ENCODE measurements around the gene GPRIN2.

GPRIN2 gene

DNA sequence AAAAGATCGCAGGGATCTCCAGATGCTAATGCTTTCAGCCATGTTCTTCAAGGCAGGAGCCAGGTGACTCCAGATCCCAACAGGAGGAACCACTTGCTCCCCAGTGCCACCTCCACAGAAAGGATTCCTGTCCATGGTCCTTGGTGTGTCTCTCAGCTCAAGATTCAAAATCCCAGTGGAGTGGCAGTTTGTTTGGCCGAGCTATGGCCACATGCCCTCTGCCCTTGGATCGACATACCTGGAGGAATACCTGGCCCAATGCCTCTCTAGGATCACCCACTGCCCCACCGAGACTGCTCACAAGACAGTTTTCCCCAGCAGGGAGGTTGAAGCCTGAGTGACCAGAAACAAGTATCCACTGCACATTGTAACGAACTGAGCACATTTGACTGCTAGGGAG is 3.9 kb upstream of the GPRIN2 start:
- H3K4me1 ChIP-seq = peaks cover 9% of the 10 kb centered on the region
- H3K9me3 ChIP-seq = peaks cover 11% of the 10 kb centered on the region
- H3K4me3 ChIP-seq = no peak overlapping the region
- H4K20me1 ChIP-seq = no peaks in the 10 kb centered on the region
- H3K36me3 ChIP-seq = no peaks in the 10 kb centered on the region
- no peak overlapping the region for H3K4me2 ChIP-seq
- H3K9ac ChIP-seq = no peak overlapping the region
- no peak overlapping the region for H3K27ac ChIP-seq
- no peak for TF ChIP-seq Cebpa-rat (IDR thresholded peaks at IDR 0.05)
- peaks cover 24% of the 10 kb centered on the region for H3K27me3 ChIP-seq

DNA sequence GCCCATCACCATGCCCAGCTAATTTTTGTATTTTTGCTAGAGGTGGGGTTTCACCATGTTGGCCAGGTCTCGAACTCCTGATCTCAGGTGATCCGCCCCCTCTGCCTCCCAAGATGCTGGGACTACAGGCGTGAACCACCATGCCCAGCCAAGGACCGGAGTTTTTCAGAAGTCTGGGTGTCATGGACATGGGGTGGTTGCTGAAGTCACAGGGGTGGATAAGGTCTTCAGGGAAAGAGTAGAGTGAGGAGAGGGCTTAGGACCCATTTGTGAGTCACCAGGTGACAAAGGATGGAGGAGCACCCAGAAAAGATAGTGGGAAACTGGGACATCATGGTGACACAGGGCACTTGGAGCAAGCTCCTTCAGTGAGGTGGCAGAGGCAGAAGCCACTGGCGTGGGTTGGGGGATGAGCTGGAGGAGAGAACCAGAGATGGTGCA is 2.8 kb upstream of the GPRIN2 start:
- Histone ChIP-seq H3K4me3 (no peak overlapping the region), H3K9ac (no peak overlapping the region), H3K36me3 (no peaks in the 10 kb centered on the region), H4K20me1 (no peaks in the 10 kb centered on the region), H3K4me2 (no peak overlapping the region), H3K27ac (no peak overlapping the region), H3K4me1 (peaks cover 12% of the 10 kb centered on the region), H3K27me3 (peaks cover 27% of the 10 kb centered on the region), H3K9me3 (peaks cover 11% of the 10 kb centered on the region)
- no peak for TF ChIP-seq Cebpa-rat (IDR thresholded peaks at IDR 0.05)

DNA sequence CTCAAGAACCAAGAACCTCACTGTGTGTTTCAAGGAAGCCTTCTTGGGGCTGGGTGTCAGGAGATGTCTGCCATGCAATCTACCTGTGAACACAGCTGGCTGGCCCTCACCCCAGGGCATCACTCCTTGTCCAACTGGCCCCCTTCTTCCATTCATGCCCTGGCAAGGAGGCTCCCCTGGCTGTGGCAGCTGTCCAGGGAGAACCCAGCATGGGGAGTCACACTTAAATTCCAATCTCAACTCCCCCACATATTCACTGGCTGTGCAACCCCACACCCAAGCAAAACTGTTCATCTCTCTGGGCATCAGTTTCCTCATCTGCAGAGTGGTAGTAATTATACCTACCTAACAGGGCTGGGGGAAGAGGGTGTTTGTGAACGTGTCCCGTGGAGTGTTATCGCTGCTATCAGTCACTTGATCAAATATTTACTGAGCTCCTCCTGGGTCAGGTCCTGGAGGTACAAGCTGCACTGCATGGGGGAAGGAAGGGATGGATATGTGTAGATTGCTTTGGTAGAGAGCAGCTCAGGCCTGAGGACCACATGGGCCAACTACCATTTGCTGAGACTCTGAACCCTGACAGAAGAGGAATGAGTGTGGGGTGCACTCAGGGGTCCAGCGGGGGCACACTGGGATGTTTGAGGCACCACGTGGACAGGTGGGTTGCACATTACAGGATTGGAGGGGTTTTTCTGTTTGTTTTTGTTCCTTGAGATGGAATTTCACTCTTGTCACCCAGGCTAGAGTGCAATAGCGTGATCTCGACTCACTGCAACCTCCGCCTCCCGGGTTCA is 2.1 kb upstream of the GPRIN2 start:
- H3K27ac ChIP-seq = no peak overlapping the region
- TF ChIP-seq Cebpa-rat (IDR thresholded peaks at IDR 0.05) = no peak
- no peak overlapping the region for H3K9ac ChIP-seq
- no peaks in the 10 kb centered on the region for H4K20me1 ChIP-seq
- H3K4me3 ChIP-seq = no peak overlapping the region
- H3K4me1 ChIP-seq = peaks cover 12% of the 10 kb centered on the region
- no peaks in the 10 kb centered on the region for H3K36me3 ChIP-seq
- no peak overlapping the region for H3K4me2 ChIP-seq
- H3K9me3 ChIP-seq = peaks cover 11% of the 10 kb centered on the region
- peaks cover 30% of the 10 kb centered on the region for H3K27me3 ChIP-seq

DNA sequence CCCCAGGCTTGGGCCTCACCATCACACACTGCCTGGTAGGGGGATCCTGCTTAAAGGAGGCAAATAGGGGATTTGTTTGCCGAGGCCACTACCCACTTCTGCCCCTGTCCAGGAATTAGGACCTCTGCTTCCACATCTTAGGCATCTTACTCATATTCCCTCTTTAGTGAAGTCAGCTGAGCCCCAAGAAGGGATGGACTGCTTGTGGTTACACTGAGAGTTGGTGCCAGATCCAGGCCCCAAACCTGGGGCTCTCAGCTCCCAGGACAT is 1.6 kb upstream of the GPRIN2 start:
- Histone ChIP-seq H3K27ac (no peak overlapping the region), H3K27me3 (peaks cover 30% of the 10 kb centered on the region), H3K4me2 (no peak overlapping the region), H3K4me1 (peaks cover 12% of the 10 kb centered on the region), H4K20me1 (no peaks in the 10 kb centered on the region), H3K4me3 (no peak overlapping the region), H3K9ac (no peak overlapping the region), H3K9me3 (peaks cover 11% of the 10 kb centered on the region), H3K36me3 (no peaks in the 10 kb centered on the region)
- TF ChIP-seq Cebpa-rat (IDR thresholded peaks at IDR 0.05) = no peak

DNA sequence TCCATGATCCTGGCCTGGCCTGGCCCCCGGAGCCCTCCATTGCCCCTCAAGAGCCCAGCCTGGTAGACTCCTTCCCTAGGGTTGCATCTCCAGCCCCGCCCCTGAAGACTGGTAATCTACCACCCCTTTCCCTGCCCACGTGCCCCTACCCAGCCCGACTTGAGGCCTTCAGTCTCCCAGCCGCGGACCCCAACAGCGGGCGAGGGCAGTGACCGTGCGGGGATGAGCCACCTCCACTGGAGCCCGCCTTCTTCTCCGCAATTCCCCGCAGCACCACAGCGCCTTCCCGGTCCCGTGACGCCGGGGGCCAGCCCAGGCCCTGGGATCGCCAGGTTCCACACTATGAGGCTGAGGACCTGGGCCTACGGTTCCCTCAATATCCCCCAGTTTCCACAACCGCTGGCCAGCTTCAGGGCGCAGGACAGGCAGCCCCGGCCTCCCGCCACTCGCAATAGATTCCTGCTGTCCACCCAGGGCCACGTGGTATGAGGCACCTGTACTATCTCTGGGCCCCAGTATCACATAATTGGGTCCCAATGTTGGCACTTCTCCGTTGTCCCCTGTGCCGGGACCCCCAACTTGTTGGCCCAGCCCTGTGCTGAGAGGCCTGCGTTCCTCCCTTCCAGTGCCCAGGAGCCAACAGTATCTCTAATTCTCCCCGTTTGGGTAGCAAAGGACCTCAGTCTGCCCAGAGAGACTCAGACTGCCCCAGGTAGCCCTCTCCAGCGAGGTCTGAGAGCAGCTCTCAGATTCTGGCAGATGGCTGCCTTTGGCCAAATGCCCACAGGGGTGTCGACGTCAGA is 1.1 kb upstream of the GPRIN2 start:
- Histone ChIP-seq H4K20me1 (no peaks in the 10 kb centered on the region), H3K36me3 (no peaks in the 10 kb centered on the region), H3K9me3 (peaks cover 11% of the 10 kb centered on the region), H3K4me1 (peaks cover 12% of the 10 kb centered on the region), H3K4me3 (no peak overlapping the region), H3K27me3 (peaks cover 30% of the 10 kb centered on the region), H3K4me2 (no peak overlapping the region), H3K27ac (no peak overlapping the region), H3K9ac (no peak overlapping the region)
- no peak for TF ChIP-seq Cebpa-rat (IDR thresholded peaks at IDR 0.05)

DNA sequence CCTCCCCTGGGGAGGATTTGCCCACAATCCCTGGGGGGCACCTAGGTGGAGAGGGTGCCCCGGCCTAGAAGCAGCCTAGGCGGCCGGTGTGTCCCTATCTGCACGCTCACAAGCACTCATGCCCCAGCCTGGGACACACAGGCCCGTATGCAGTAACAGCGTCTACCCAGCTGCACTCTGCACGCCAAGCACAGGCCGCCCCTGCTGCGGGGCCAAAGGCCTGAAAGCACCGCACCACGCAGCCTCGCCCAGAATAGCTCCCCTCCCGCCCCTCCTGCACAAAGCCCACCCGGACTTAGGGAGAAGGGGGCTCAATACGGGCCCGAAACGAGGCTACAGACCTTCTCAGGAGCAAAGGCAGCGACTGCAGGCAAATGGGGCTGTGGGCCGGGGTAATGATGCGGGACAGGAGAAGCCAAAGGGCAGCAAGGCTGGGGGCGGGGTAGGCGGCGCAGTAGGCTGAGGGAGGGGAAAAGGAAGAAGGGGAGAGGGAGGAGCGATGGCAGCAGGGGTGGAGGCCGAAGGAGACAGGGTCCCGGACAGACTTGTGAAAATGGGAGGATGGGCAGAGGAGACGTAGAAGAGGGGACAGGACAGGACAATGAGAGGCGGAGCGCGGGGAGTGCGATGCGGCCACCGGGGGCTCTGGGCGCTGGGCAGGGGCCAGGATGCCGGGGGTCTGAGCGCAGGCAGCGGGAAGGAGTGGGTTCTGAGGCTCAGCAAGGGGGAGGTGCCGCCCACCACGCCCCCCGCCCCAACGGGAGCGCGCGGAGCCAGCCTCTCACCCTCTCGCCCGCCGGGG is 544 bp downstream of the GPRIN2 start:
- Histone ChIP-seq H3K36me3 (no peaks in the 10 kb centered on the region), H3K4me1 (peaks cover 12% of the 10 kb centered on the region), H3K9me3 (peaks cover 11% of the 10 kb centered on the region), H3K4me2 (peak overlapping the region; percentile 56), H3K4me3 (no peak overlapping the region), H3K27ac (no peak overlapping the region), H3K27me3 (peaks cover 30% of the 10 kb centered on the region), H3K9ac (0 out of 2 replicates have a peak overlapping the region, but pooled peaks have one; percentile 3), H4K20me1 (no peaks in the 10 kb centered on the region)
- TF ChIP-seq Cebpa-rat (IDR thresholded peaks at IDR 0.05) = no peak

DNA sequence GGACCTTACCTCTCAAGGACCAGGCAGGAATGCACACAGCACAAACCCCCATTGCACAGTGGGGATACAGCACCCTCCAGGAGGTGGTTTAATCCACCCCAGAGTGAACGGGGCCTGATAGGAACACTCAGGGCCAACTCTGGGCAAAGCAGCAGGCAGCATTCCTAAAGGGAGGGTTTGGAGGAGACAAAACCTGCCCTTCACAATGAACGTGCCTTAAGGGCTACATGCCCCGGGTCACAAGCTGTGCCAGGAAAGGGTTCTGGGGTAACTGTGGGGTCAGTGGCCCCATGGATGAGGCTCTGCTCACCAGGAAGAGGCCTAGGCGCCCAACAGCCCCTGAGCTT is 1.1 kb downstream of the GPRIN2 start:
- H3K4me1 ChIP-seq = peaks cover 12% of the 10 kb centered on the region

DNA sequence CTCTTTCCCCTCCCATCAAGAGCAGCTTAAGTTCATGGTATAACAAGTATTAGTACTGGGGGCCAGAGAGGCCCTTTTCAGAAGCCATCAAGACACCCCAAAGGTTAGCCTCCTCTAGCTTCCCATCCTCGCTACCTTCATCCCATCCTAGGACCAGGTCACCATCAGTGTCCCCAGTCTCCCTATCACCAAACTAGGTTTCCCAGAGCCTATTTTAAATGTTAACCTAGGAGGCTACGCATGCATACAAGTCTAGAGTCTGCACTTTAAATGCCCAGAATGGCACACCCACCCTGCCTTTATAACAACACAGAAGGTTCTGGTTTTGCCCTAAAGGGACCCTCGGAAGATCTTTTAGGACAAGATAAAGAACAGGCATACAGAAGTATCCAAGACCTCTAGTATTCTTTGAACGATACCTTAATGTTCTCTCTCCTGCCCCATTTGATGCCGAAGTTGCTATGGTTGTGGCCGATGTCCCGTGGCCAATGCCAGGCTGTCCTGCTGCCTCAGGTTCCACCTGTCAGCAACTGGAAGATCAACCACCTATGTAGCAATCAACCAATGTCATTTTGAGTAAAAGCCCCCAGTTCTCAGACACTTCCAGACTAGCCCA is 2.2 kb downstream of the GPRIN2 start:
- no peak overlapping the region for H3K9ac ChIP-seq
- no peak for TF ChIP-seq Cebpa-rat (IDR thresholded peaks at IDR 0.05)
- H3K4me2 ChIP-seq = no peak overlapping the region
- H4K20me1 ChIP-seq = no peaks in the 10 kb centered on the region
- H3K27ac ChIP-seq = no peak overlapping the region
- no peak overlapping the region for H3K4me3 ChIP-seq
- H3K27me3 ChIP-seq = peaks cover 30% of the 10 kb centered on the region
- no peaks in the 10 kb centered on the region for H3K36me3 ChIP-seq
- peaks cover 11% of the 10 kb centered on the region for H3K9me3 ChIP-seq
- peaks cover 12% of the 10 kb centered on the region for H3K4me1 ChIP-seq

More for the DNA sequence above, 1.1 kb downstream of the GPRIN2 start:
- TF ChIP-seq Cebpa-rat (IDR thresholded peaks at IDR 0.05) = no peak
- H4K20me1 ChIP-seq = no peaks in the 10 kb centered on the region
- 0 out of 2 replicates have a peak overlapping the region, but pooled peaks have one; percentile 3 for H3K9ac ChIP-seq
- H3K36me3 ChIP-seq = no peaks in the 10 kb centered on the region
- peaks cover 30% of the 10 kb centered on the region for H3K27me3 ChIP-seq
- peak overlapping the region; percentile 56 for H3K4me2 ChIP-seq
- no peak overlapping the region for H3K4me3 ChIP-seq
- H3K9me3 ChIP-seq = peaks cover 11% of the 10 kb centered on the region
- no peak overlapping the region for H3K27ac ChIP-seq

DNA sequence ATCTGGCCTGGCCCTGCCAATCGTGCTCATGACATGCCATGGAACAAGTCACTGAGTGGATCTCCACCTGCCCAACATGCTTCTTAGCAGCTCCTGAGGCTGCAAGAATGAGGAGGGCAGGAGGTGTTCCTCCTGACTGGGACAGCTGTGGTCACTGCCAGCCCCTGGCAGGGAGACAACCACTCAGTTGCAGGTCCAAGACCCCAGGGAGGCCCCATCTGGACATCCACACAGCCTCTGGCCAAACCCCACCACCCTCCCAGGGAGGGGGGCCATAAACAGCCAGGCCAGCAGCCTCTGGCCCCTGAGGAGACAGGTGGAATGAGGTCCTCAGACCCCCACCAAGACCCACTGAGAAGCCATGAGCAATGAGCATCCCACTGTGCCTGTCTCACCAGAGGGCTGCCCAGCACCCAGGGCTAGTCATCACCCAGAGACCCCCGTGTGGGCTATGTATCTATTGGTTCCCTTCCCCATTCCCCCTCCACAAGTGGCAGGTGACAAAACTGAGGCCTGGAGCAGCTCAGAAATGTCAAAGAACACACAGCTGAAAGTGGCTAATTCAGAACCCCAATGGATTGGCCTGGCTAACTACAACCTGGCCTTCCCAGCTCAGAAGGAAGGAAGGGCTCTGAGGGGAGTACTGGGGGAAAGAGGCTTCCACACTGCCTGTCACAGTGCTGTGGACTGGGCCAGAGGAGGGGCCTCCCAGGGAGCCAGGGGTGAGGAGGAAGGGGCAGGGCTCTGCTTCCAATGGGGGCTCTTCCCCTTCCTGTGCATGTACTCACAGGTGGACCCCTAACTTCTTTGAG is 3.0 kb downstream of the GPRIN2 start:
- no peaks in the 10 kb centered on the region for H3K36me3 ChIP-seq
- TF ChIP-seq Cebpa-rat (IDR thresholded peaks at IDR 0.05) = no peak
- H3K9me3 ChIP-seq = peaks cover 11% of the 10 kb centered on the region
- H3K27ac ChIP-seq = no peak overlapping the region
- H3K4me3 ChIP-seq = no peak overlapping the region
- no peak overlapping the region for H3K4me2 ChIP-seq
- no peaks in the 10 kb centered on the region for H4K20me1 ChIP-seq
- peaks cover 12% of the 10 kb centered on the region for H3K4me1 ChIP-seq
- no peak overlapping the region for H3K9ac ChIP-seq
- peaks cover 30% of the 10 kb centered on the region for H3K27me3 ChIP-seq

Data from BLaER1 (cell line).